ENCODE results near the gene BMF.

The BMF gene

DNA sequence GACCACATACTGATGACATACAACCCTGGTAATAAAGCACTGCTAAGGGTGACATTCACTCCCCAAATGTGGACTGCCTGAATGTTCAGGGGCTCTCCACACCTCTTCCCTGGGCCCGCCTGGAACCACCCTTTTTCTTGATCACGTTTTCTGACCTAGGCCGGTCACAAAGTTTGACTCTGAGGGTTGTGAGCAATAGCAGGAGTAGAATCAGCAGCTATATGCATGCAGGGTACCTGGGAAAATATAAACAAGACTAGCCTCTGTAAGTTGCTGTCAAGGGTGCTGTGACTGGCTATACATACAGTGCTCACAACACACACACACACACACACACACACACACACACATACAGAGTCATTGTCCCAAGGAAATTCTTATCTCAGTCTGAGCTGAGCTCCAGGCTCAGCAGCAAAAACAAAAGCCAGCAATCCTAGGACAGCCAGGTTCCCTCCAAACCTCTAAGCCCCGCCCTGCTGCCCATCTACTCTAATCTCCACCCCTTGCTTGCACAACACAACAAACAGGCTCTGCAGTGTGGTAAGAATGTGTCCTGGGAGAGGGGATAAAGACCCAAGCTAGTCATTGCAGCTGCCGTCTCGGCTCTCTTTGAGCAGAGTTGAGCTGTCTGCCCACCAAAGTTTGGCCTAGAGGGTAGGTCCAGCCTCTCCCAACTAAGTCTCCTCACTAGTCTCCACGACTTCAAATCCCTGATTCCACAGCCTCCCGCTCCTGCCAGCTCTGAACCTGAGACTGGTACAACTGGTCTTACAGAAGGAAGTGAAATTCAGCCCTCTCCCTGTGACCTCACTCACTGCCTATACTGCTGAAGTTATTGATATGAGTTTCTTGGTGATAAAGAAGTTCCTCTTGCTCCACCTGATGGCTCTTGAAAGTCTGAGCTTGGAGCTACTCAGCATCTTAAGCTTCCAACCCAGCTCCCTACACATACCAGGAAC, 2.2 kb downstream of the BMF start:
- H3K9ac ChIP-seq (ENCODE audit: low read length), result peak overlapping the region; percentile 74
- H3K27me3 ChIP-seq (ENCODE audit: low read length), result no peaks in the 10 kb centered on the region
- no peaks in the 10 kb centered on the region for H3K9me3 ChIP-seq (ENCODE audit: insufficient read depth, low read length)
- peak overlapping the region; percentile 98 for H3K27ac ChIP-seq (ENCODE audit: low read depth, low read length)
- no peak overlapping the region for H2AFZ ChIP-seq (ENCODE audit: low read depth, low read length, severe bottlenecking)
- no peaks in the 10 kb centered on the region for H3K36me3 ChIP-seq (ENCODE audit: low read length)
- TF ChIP-seq, protein P1, sequence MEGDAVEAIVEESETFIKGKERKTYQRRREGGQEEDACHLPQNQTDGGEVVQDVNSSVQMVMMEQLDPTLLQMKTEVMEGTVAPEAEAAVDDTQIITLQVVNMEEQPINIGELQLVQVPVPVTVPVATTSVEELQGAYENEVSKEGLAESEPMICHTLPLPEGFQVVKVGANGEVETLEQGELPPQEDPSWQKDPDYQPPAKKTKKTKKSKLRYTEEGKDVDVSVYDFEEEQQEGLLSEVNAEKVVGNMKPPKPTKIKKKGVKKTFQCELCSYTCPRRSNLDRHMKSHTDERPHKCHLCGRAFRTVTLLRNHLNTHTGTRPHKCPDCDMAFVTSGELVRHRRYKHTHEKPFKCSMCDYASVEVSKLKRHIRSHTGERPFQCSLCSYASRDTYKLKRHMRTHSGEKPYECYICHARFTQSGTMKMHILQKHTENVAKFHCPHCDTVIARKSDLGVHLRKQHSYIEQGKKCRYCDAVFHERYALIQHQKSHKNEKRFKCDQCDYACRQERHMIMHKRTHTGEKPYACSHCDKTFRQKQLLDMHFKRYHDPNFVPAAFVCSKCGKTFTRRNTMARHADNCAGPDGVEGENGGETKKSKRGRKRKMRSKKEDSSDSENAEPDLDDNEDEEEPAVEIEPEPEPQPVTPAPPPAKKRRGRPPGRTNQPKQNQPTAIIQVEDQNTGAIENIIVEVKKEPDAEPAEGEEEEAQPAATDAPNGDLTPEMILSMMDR (IDR thresholded peaks at IDR 0.05; ENCODE audit: insufficient read depth, low read length, poor library complexity, severe bottlenecking), result no peak
- TF ChIP-seq EZH2phosphoT487 (conservative IDR thresholded peaks at IDR 0.05; ENCODE audit: low read length), result no peak
- peak overlapping the region; percentile 79 for H3K4me2 ChIP-seq (ENCODE audit: low read depth, low read length, poor library complexity, severe bottlenecking)
- H3K4me3 ChIP-seq (ENCODE audit: insufficient read depth, low read length, poor library complexity, severe bottlenecking), result peak overlapping the region; percentile 79
- peaks cover 61% of the 10 kb centered on the region for H3F3A ChIP-seq (ENCODE audit: insufficient read depth)
- H3K79me2 ChIP-seq (ENCODE audit: insufficient read depth, low read length), result peaks cover 41% of the 10 kb centered on the region
- H3K9me2 ChIP-seq (replicated peaks; ENCODE audit: insufficient read depth, low read length), result no peaks in the 10 kb centered on the region
- H4K20me1 ChIP-seq (ENCODE audit: low read depth, low read length), result no peaks in the 10 kb centered on the region

DNA sequence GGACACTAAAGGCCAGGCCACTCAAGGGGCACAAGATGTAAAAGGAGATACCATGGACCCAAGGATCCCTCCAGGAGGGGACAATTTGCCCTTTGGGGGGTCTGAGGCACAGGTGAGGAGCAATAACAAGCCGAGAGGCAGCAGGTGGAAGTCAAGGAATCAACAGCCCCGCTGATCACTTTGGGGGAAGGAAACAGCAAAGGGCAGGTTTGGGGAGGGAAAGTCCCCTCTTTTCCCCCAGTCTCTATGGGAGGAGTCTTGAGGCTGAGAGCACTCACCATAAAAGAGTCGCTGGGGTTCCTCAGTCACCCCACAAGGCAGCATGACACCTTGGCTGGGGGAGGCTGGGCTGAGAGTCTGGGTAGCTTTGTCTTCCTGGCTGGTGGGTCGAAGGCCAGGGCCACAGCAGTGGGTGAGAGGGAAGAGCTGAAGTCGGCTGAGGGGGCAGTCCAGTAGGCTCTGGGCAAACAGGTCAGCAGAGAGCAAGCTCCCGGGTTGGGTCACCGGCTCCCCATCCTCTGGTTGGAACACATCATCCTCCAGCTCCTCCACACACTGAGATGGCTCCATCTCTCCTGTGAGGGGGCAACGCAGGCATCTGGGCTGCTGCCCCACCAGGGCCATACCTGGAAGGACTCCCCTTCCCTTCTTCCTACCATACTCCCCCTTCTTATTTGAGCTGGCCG, 3.0 kb downstream of the BMF start:
- Histone ChIP-seq H3K79me2 (ENCODE audit: insufficient read depth, low read length) (peaks cover 50% of the 10 kb centered on the region), H3K27ac (ENCODE audit: low read depth, low read length) (peak overlapping the region; percentile 98), H3K9me2 (replicated peaks; ENCODE audit: insufficient read depth, low read length) (no peaks in the 10 kb centered on the region), H3K4me2 (ENCODE audit: low read depth, low read length, poor library complexity, severe bottlenecking) (peak overlapping the region; percentile 79), H2AFZ (ENCODE audit: low read depth, low read length, severe bottlenecking) (no peak overlapping the region), H3K36me3 (ENCODE audit: low read length) (no peaks in the 10 kb centered on the region; the same call in 1 of the 2 replicates), H3K27me3 (ENCODE audit: low read length) (no peaks in the 10 kb centered on the region), H3K4me3 (ENCODE audit: insufficient read depth, low read length, poor library complexity, severe bottlenecking) (peak overlapping the region; percentile 35), H3F3A (ENCODE audit: insufficient read depth) (peaks cover 70% of the 10 kb centered on the region), H3K9ac (ENCODE audit: low read length) (peak overlapping the region; percentile 74), H4K20me1 (ENCODE audit: low read depth, low read length) (no peaks in the 10 kb centered on the region), H3K9me3 (ENCODE audit: insufficient read depth, low read length) (no peaks in the 10 kb centered on the region)
- TF ChIP-seq EZH2phosphoT487 (conservative IDR thresholded peaks at IDR 0.05; ENCODE audit: low read length), result no peak
- TF ChIP-seq, protein P1 (IDR thresholded peaks at IDR 0.05; ENCODE audit: insufficient read depth, low read length, poor library complexity, severe bottlenecking), result no peak

DNA sequence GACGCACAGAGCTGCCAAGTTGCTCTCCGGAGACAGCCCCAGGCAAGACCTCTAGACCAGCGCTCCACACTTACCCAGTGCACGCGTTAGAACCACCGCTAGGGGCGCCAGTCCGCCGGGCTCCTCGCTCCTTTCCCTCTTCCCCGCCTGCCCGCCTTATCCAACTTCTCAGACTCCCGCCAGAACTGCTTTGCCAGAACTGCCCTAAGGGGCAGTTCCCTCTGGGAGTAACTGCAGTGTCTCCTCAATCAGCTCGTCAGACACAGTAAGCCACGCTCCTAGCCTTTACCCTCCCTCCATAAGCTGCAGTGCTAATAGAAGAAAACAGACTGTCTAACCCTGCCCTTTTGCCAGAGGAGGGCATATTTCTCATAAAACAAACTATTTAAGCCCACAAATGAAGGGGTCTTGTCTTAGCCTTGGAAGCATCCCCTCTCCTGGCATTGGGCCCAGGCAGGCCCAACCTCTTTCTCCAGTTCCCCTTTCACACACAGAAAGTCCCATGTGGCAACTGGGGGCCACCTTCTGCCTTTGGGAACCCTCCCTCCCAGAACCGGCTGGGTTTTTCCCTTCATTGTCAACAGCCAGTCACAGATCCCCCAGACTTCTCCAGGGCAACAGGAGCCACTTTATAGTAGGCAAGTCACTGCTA, 3.7 kb downstream of the BMF start:
- TF ChIP-seq, protein P1 (IDR thresholded peaks at IDR 0.05; ENCODE audit: insufficient read depth, low read length, poor library complexity, severe bottlenecking), result peak; percentile 96
- no peak for TF ChIP-seq EZH2phosphoT487 (conservative IDR thresholded peaks at IDR 0.05; ENCODE audit: low read length)
- H4K20me1 ChIP-seq (ENCODE audit: low read depth, low read length), result no peaks in the 10 kb centered on the region
- no peaks in the 10 kb centered on the region for H3K27me3 ChIP-seq (ENCODE audit: low read length)
- H3K27ac ChIP-seq (ENCODE audit: low read depth, low read length), result peak overlapping the region; percentile 98
- peak overlapping the region; percentile 79 for H3K4me2 ChIP-seq (ENCODE audit: low read depth, low read length, poor library complexity, severe bottlenecking)
- no peaks in the 10 kb centered on the region for H3K9me2 ChIP-seq (replicated peaks; ENCODE audit: insufficient read depth, low read length)
- no peak overlapping the region for H2AFZ ChIP-seq (ENCODE audit: low read depth, low read length, severe bottlenecking)
- H3K9ac ChIP-seq (ENCODE audit: low read length), result peak overlapping the region; percentile 74
- peak overlapping the region; percentile 35 for H3K4me3 ChIP-seq (ENCODE audit: insufficient read depth, low read length, poor library complexity, severe bottlenecking)
- no peaks in the 10 kb centered on the region for H3K9me3 ChIP-seq (ENCODE audit: insufficient read depth, low read length)
- H3K36me3 ChIP-seq (ENCODE audit: low read length), result no peaks in the 10 kb centered on the region; the same call in 1 of the 2 replicates
- H3K79me2 ChIP-seq (ENCODE audit: insufficient read depth, low read length), result peaks cover 56% of the 10 kb centered on the region
- peaks cover 76% of the 10 kb centered on the region for H3F3A ChIP-seq (ENCODE audit: insufficient read depth)

All from SU-DHL-6 (cell line).